NCI-H1105 treated with DMSO at 0.1 percent for 48 hours (cell line): ENCODE results near the gene RHOU.
"Not testable (repeated sequence)": the region's sequence is repeated elsewhere in the genome, so short reads cannot be mapped to it uniquely, and the experiment has no call there.

Experiments
- DNase-seq: peaks from one replicate; lab custom pipeline; 2025; lab: John Stamatoyannopoulos, UW

The RHOU gene

DNA sequence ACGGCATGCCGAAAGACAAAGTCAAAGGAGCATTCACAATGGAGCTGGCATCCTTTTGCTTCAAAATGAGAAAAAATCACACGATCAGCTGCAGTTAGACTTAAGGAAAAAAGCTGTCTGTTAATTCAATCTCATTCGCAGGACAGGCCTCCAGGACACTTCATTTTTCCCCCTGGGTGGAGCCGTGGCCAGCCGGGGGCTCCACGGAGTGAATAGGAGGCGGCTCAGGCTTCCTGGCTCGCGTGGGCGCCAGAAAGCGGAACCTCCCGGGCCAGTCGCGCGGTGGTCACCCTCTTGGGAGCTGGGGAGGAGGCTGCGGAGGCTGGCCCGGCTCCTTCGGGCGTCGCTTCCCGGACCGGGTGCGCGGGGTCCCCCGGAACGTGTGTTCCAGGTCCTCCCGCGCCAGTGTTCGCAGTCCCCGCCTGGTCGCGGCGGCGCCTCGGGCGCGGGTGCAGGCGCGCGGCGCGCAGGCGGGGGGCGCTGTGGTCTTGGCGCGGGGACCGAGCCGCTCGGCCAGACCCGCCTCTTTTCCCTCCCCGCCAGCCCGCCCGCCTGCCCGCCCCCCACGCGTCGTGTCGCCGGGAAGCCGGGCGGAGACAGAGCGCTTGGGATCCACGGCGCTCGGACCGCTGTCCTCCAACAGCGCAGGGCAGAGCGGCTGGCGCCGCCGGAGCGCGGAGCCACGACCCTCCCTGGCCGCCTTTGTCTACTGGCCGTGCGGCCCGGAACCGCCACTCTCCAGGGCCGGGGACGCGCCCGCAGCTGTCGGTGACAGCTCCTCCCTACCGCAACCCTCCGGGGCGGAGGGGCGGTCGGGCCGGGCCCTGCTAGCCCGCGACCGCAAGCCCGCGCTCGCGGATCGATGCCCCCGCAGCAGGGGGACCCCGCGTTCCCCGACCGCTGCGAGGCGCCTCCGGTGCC, at the start of gene RHOU:
TSS of gene RHOU (plus strand) at position 599 of the 921 bp plus-strand sequence. CDS start at position 863, 264 bp downstream.
- DNase-seq: peak; percentile 37

GRCh38 chr1:228687587-228687986, 47.7 kb upstream of the RHOU start:
- DNase-seq: no peak

- no peak for DNase-seq
Measured at GRCh38 chr1:228689255-228689654, 46.0 kb upstream of the RHOU start.

DNA sequence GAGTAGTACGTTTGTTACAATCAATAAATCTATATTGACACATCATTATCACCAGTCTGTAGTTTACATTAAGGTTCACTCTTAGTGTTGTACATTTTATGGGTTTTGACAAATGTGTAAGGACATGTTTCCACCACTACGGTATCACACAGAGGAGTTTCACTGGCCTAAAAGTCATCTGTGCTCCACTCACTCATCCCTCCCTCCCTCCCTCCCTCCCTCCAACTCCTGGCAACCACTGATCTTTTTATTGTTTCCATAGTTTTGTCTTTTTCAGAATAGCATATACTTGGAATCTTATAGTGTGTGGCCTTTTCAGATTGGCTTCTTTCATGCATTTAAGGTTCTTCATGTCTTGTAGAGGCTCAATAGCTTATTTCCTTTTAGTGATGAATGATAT, 44.1 kb upstream of the RHOU start:
- DNase-seq: no peak

GRCh38 chr1:228691926-228692325, 43.4 kb upstream of the RHOU start:
- peak; percentile 30 for DNase-seq

GRCh38 chr1:228694447-228694846, 40.8 kb upstream of the RHOU start:
- not testable (repeated sequence) for DNase-seq

DNA sequence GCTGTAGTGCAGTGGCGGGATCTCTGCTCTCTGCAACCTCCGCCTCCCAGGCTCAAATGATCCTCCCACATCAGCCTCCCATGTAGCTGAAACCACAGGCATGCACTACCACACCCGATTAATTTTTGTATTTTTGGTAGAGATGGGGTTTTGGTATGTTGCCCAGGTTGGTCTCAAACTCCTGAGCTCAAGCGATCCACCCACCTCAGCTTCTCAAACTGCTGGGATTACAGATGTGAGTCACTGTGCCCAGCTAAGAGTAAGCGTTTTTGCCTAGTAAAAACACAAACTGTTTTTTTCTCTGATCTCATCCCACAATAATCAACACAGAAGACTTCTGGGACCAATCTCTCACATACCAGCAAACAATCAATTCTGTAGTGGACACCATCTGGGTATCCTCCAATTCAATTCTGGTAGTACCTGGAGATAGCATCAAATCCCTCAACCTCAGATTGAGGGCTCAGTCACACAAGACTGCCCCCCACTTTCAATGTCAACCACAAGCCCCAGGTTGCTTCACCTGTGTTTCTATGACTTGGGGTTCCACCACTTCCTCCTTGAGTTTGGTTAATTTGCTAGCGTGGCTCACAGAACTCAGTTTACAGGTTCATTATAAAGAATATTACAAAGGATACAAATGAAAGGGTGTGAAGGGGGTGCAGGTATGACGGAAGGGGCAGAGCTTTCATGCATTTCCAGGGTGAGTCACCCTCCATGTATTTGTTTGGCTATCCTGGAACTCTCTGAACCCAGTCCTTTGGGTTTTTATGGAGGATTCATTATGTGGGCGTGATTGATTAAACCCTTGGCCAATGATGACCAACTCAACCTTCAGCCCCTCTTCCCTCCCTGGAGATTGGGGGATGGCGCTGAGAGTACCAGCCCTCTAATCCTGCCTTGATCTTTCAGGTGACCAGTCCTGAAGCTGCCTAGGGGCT, 40.0 kb upstream of the RHOU start:
- DNase-seq: no peak

GRCh38 chr1:228697207-228698016, 37.9 kb upstream of the RHOU start:
- peak; percentile 32 for DNase-seq

- DNase-seq: no peak
Measured at GRCh38 chr1:228698017-228698329, 37.3 kb upstream of the RHOU start.

- no peak for DNase-seq
Measured at GRCh38 chr1:228702433-228702832, 32.8 kb upstream of the RHOU start.

DNA sequence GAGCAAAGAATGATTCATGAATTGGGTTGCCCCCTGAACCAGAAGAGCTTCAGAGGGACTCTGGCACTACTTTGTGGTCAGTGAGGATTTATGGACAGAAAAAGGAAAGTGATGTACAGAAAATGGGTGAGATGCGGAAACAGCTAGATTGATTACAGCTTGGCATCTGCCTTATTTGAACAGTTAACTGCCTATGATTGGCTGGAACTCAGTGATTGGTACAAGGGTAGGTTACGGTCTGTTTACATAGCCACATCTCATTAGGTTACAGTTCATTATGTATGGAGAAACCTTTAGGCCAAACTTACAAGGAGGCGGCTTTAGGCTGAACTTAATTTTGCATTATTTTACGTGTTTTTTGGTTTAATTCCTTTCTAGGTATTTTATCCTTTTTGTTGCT, 29.0 kb upstream of the RHOU start:
- no peak for DNase-seq

DNA sequence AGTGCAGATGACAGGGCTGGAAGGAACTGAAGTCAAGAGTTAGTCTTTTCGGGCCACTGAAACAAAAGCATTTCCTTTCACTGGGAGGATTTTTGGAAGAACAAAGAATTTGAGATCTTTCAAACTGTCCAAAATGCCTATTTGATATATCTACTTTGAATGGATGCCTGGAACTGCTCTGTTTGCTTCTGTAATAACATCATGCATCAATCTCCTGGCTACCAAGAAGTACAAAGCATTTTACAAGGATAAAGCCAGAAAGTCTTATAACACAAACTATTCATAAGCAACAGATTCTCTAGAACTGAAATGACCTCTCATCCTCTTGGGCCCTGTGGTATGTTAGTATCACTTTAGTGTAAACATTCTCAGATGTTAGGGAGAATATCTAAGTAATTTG, 18.2 kb upstream of the RHOU start:
- DNase-seq: no peak

- DNase-seq: no peak
Measured at GRCh38 chr1:228721407-228721806, 13.9 kb upstream of the RHOU start.

- no peak for DNase-seq
Measured at GRCh38 chr1:228723287-228723686, 12.0 kb upstream of the RHOU start.

DNA sequence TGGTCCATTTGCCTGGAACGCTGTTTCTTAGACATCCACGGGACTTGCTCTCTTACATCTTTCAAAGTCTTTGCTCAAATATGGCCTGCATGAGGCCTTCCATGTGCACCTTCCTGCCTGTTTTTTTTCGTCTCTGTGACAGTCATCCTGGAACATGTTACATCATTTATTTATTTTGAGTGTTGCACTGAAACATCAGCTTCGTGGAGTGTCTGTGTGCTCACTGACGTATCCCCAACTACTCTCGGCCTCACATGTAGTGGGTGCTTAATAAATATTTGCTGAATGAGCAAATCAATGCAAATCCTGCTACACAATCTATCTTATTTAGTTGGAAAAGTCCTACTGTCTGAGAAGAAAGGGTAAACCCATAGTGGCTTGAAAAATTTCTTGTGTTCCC, 11.4 kb upstream of the RHOU start:
- no peak for DNase-seq

- no peak for DNase-seq
Measured at GRCh38 chr1:228725178-228725577, 10.1 kb upstream of the RHOU start.

- no peak for DNase-seq
Measured at GRCh38 chr1:228727681-228728171, 7.6 kb upstream of the RHOU start.

DNA sequence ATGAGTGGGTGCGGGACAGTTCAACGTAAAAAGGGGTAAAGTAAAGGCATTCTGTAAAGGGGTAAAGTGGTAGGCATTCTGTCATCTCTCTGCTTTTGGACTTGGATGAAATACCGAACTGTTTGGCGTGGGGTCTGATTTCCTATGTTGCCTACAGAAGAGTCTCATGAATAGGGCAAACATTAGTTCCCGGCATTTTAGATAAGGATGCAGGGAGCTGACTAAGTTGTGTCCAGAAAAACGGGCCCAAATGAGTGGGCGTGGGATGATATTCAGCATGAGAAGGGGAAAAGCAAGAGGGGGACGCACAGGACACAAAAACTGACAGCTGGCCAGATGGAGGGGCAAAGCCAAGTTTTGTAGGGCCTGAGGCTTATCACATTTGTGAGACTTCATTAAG, 2.9 kb upstream of the RHOU start:
- no peak for DNase-seq

GRCh38 chr1:228733576-228733975, 1.7 kb upstream of the RHOU start:
- no peak for DNase-seq

GRCh38 chr1:228735871-228736586, 750 bp downstream of the RHOU start:
- DNase-seq: peak; percentile 36

DNA sequence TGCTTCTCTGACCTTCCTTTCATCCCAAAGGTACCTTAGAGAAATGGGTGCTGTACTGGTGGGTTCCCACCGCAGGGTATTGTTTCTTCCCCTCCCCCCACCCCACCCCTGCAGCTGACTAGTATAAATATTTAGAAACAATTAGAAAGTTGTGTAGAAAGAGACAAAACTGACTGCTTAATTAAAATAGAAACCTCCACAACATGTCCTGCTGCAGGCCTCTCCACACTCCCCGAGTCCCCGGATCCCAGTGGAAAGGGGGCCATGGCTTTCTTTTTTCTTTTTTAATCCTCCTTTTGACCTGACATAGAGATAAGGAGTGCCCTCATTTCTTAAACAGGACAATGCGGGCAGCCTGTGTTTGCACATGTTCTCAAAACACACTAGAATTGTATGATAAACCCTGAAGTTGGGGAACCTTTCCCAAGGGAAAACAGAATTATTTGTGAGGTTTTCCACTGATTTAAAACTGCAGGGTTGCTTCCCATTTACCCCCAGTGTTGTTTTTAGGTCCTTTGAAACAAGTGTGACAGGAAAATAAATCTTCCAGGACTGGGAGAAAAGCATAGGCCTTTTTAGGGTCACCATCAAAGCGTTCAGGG, 1.7 kb downstream of the RHOU start:
- no peak for DNase-seq
